Midbrain (tissue), 1 donor: Measurements from ENCODE around the gene MSH2.
"Not testable (repeated sequence)": the region's sequence is repeated elsewhere in the genome, so short reads cannot be mapped to it uniquely, and the experiment has no call there.

Experiments
- DNase-seq: peaks from one replicate; lab custom pipeline; 2025; lab: John Stamatoyannopoulos, UW

MSH2 gene

GRCh38 chr2:47484396-47484795 lies 81.4 kb downstream of the MSH2 start:
- no peak for DNase-seq

GRCh38 chr2:47485177-47485576 lies 82.2 kb downstream of the MSH2 start:
- DNase-seq, result no peak

- DNase-seq, result no peak
Measured at GRCh38 chr2:47485751-47486300, 82.9 kb downstream of the MSH2 start.

GRCh38 chr2:47486841-47487497 lies 84.0 kb downstream of the MSH2 start:
- no peak for DNase-seq

- no peak for DNase-seq
Measured at GRCh38 chr2:47487498-47487875, 84.5 kb downstream of the MSH2 start.

DNA sequence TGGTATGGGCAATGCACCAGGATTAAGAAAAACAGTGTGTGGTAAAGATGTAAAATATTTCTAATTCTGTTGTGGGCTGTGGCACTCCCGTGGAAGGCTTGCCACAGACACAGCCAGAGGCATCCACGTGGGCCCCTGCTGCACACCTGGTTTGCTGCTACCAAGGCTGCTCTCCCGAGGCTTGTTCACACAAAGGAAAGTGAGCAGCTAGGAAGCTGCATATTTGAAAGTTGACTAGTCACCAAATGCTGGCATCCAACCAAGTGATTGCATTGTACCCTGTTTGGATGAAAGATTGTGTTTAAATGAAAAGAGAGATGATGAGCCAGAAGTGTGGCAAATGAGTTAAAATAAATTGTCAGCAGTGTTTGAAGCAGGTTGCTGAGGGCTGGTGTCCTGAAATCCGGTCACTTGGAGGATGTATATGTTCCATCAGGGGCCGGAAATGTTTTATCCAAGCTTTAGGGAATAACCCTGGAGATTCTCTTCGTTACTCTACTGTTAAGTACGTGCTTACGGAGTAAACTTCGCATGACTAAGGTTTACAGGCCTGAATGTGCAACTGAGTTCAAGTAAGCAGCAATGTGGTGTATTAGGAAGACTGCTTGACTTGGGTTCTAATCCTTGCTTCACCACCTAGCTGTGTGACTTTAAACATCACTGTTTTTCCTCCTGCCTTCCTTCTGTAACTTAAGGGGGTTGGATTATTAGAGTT lies 86.1 kb downstream of the MSH2 start:
- DNase-seq, result no peak

- no peak for DNase-seq
Measured at GRCh38 chr2:47490406-47490805, 87.5 kb downstream of the MSH2 start.

DNA sequence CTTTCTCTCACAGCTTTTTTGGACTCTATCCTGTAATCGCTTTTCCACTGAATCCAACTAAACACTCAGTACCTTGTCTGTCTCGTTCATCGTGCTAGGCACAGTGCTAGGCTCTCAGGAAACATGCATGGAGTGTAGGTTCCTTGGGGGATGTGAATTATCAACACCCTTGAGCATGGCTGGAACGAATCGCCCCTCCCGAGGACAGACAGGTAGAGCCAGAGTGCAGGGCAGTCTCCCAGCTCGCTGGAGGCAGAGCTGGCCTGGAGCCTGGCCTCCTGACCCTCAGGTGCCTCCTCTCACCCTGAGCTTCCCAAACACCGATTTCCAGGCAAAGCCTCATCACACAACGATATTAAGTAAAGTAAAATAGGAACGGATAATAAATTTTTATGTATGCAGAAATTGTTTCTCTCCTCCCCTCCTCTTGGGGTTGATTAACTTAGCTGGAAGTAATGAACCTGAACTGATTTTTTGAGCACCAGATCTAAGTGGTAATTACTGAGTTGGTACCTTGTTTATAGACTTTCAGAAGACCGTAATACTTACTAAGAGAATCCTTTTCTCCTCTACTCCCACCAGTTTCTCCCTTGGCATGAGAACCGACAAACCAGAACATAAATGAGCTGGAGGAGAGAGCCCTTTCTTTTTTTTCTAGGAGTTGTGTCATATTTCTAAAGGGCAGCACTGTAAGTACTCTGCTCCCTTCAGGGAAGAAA lies 90.5 kb downstream of the MSH2 start:
- DNase-seq, result no peak

- DNase-seq, result no peak
Measured at GRCh38 chr2:47494267-47495130, 91.5 kb downstream of the MSH2 start.

DNA sequence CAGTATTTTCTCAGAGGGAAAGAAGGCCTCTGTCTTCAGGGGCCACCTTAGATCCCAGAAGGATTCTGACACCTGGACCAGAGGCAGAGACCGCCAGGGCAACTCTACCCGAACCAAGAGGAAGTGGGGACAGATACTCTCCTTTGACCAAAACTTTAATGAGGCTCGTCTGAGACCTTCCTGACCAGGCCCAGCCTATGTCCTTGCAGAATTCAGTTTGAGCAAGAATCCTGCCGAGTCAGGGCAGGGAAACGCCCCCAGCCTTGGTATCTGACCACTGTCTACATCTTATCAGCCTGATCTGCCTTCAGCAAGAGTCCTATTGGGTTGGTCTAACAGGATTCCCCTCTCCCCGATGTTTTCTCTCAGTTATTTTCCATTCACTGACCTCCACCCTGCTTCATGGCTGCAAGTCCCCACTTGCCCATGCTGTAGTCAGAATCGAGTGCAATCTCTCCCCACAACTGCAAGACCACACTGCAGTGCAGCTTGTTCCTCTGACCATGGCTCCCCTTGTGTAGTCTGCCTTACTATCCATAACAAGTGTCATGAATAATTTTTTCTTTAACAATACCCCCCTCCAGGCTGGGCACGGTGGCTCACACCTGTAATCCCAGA lies 95.0 kb downstream of the MSH2 start:
- DNase-seq, result no peak

DNA sequence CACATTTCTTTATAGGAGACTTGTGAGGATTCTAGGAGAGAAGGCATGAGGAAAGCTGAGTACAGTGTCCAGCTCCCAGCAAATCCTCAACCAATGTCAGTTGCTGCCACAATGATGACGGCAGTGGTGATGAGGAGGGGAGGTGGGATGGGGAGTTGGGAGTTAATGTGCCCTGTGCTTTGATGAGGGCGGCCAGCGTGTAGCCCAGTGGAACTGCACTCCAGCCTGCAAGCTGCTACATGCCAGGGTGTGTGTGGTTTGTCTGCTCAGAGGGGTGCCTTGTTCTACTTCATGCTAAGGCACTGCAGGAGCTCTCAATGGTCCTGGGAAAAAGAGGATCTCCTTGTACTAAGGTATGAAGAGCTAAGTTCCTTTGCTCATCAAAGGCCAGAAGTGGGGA lies 96.1 kb downstream of the MSH2 start:
- DNase-seq, result no peak

DNA sequence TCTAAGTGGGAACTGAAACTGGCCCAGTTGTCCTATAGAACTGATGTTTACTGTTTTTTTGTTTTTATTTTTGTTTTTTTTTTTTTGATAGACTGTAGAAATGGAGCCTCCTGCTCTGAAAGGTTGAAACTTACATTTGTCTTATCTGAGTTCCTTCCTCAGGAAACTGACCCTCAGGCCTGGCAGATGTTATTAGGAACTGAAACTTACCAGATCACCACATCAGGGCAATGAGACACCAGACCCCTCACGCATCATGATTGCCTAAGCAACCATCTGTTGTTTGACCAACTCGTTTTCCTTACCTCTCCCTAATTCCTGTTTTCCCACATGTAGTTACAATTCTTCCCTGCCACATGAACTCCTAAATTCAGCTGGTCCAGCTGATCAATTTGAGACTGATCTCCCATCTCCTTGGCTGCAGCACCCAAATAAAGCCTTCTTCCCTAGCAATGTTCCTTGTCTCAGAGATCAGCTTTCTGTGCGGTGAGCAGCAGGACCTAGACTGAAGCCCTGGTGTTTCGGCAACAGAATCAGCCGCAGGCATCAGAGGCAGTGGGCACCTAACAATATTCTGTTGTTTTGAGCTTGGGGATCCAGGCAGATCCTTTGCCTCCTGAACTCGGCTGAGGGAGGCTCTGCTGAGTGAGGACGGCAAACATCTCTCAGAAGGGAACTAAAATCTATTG lies 96.8 kb downstream of the MSH2 start:
- no peak for DNase-seq

DNA sequence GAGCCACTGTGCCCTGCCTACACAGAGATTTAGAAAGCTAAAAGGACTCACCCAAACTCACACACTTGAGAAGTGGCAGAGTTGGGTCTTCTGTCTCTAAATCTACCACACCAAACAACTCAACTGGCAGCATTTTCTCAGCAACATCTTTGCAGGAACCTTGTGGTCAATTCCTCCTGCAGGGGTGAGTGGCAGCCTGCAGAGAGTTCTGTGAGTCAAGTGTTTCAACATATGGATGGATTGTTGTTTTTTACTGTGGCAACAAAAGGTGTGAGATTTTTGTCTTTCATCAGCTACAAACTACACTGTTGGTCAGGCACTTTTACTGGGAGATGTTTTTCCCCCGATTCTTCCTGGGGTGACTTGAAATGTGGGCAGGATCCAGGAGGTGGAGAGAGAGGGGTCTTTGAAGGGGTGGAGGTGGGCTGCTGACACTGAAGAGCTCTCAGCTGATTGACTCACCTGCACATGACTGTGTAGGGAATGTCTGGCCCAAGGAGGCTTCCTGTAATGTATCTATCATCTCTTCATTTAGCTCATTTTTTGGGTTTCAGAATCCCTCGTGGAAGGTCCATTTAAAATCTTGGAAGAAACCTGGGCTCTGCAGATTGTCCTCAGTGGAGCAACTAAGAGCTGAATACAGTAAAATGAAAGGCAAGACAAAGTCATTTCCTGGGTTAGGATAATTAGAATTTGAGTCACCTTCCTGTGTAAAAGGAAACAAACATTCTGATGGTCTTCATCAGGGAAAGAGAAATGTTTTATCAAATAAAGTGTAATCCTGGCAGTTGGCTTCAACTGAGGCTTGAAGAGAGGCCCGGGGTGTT lies 98.6 kb downstream of the MSH2 start:
- no peak for DNase-seq

GRCh38 chr2:47502498-47502897 lies 99.5 kb downstream of the MSH2 start:
- DNase-seq, result not testable (repeated sequence)

DNA sequence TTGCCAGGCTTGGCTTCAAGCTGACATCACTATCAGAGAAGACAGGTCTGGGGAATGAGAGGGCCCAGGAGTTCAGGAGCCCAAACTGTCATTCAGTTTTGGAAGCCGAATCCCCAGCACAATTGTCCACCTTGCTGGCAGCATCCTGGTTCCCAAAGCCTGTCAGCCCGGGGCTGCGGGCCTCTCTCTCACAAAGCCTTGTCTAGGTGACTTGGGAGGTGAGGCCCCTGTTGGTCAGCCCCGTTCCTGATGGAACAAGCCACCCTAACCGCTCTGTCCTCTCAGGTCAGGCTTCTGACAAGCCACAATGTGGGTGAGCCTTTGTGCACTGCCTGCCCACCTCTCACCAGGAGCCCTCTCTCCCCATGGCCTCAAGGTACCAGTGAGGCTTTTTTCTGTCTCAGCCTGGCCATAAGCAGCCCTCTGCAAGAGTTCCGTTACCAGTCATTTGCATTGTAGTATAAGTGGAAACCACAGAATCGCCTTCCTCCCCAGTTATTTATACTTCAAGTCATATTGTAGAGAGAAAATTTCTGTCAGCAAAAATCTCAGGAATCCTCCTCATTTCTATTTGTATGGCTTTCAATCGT lies 100.6 kb downstream of the MSH2 start:
- no peak for DNase-seq

GRCh38 chr2:47504174-47504810 lies 101.3 kb downstream of the MSH2 start:
- no peak for DNase-seq

GRCh38 chr2:47506024-47506423 lies 103.1 kb downstream of the MSH2 start:
- no peak for DNase-seq

DNA sequence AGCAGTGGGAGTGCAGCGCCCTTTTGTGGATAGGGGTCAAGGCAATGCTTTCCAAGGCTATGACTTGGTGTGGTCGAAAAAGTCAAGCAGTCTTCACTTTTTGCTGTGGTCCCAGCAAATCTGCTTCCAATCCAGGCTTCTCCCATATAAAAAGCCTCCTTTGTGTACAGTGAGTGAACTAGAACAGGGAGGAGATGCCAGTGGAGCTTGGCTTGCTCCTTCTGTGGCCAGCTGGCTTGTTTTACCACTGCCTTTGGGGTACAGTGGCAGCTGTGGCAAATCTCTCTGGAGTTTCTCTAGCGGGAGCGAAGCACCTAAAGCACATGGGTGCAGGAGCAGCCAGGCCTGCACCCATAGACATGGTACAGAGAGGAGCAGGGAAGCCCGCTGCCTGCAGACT lies 103.5 kb downstream of the MSH2 start:
- peak; percentile 17 for DNase-seq

DNA sequence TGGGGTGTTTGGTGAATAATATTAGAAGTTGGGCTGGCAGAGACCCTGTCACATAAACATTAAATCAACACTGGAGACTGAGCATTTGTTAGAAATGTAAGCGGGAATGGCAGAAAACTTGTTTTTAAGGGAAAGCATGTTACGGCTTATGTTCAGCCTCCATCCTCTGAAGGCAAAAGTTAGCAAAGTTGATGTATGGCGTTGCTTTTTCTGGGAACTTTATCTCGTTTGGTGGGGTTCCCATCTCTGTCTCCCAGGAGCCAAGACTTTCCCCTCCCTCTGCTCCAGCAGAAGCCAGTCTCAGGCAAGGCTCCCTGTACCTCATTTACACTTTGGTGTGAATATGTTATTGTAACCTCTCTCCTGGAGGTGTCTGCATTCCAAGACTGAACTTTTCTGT lies 105.1 kb downstream of the MSH2 start:
- DNase-seq, result no peak
